H9 (cell line): Measurements from ENCODE around the gene RPS15. TPM values are rescaled to one million over a fixed set of nuclear protein-coding genes. Genes with fewer than 3 reads are reported as not detected.

Source experiments
- DNase-seq: peaks from one replicate; pipeline ENCODE4 v3.0.0-alpha.2; 2017
- H2AFZ ChIP-seq: one replicate; pipeline ENCODE4 v1.6.1; 2013; ENCODE audit warnings: mild to moderate bottlenecking, low read length, control low read depth, moderate library complexity
- H2AK5ac ChIP-seq: 2 replicates; pipeline ENCODE4 v1.6.1; 2013; ENCODE audit warnings: low read length, control low read depth, mixed read lengths; ENCODE audit not compliant: insufficient read length
- H2BK120ac ChIP-seq: one replicate; pipeline ENCODE4 v1.6.1; 2013; ENCODE audit warnings: low read depth, mild to moderate bottlenecking, low read length, control low read depth, inconsistent platforms; ENCODE audit not compliant: poor library complexity, severe bottlenecking
- H2BK12ac ChIP-seq: 2 replicates; pipeline ENCODE4 v1.6.1; 2013; ENCODE audit warnings: low read length, control low read depth, mixed read lengths, low read depth; ENCODE audit not compliant: insufficient read length
- H2BK15ac ChIP-seq: 2 replicates; pipeline ENCODE4 v1.6.1; 2013; ENCODE audit warnings: low read depth, low read length, control low read depth
- H2BK20ac ChIP-seq: one replicate; pipeline ENCODE4 v1.6.1; 2013; ENCODE audit warnings: low read depth, mild to moderate bottlenecking, low read length, control low read depth, inconsistent platforms; ENCODE audit not compliant: poor library complexity, severe bottlenecking
- H2BK5ac ChIP-seq: 2 replicates; pipeline ENCODE4 v1.6.1; 2013; ENCODE audit warnings: low read length, control low read depth, mixed read lengths; ENCODE audit not compliant: insufficient read length
- H3K14ac ChIP-seq: 2 replicates; pipeline ENCODE4 v1.6.1; 2013; ENCODE audit warnings: low read length, control low read depth; ENCODE audit not compliant: insufficient read depth
- H3K18ac ChIP-seq: 2 replicates; pipeline ENCODE4 v1.6.1; 2013; ENCODE audit warnings: low read depth, mild to moderate bottlenecking, mixed read lengths, low read length, control low read depth; ENCODE audit not compliant: insufficient read length
- H3K23ac ChIP-seq: 2 replicates; pipeline ENCODE4 v1.6.1; 2013; ENCODE audit warnings: low read length, control low read depth, mixed read lengths, low read depth; ENCODE audit not compliant: insufficient read length
- H3K23me2 ChIP-seq: 2 replicates; pipeline ENCODE4 v1.6.1; 2013; ENCODE audit warnings: low read depth, mild to moderate bottlenecking, mixed read lengths, low read length, control low read depth; ENCODE audit not compliant: insufficient read length, poor library complexity, severe bottlenecking
- H3K27ac ChIP-seq: 2 replicates; pipeline ENCODE4 v1.5.1; 2013; ENCODE audit warnings: low read length, control low read depth, mixed read lengths, low read depth; ENCODE audit not compliant: insufficient read length
- H3K27me3 ChIP-seq: 2 replicates; pipeline ENCODE4 v1.6.1; 2013; ENCODE audit warnings: low read length, control low read depth, inconsistent platforms; ENCODE audit not compliant: insufficient read depth
- H3K4ac ChIP-seq: 2 replicates; pipeline ENCODE4 v1.6.1; 2013; ENCODE audit warnings: low read depth, mild to moderate bottlenecking, control low read depth, inconsistent platforms, low read length, moderate library complexity
- H3K4me1 ChIP-seq: 2 replicates; pipeline ENCODE4 v1.6.1; 2013; ENCODE audit warnings: low read length, control low read depth, inconsistent platforms; ENCODE audit not compliant: insufficient read depth
- H3K4me2 ChIP-seq: 2 replicates; pipeline ENCODE4 v1.6.1; 2013; ENCODE audit warnings: low read length, control low read depth, mixed read lengths; ENCODE audit not compliant: insufficient read length, insufficient read depth
- H3K56ac ChIP-seq: 2 replicates; pipeline ENCODE4 v1.6.1; 2013; ENCODE audit warnings: low read depth, mild to moderate bottlenecking, mixed read lengths, low read length, control low read depth; ENCODE audit not compliant: insufficient read length
- H3K79me1 ChIP-seq: 2 replicates; pipeline ENCODE4 v1.6.1; 2013; ENCODE audit warnings: low read depth, mild to moderate bottlenecking, moderate library complexity, low read length, control low read depth, inconsistent platforms; ENCODE audit not compliant: insufficient read depth, poor library complexity, severe bottlenecking
- H3K79me2 ChIP-seq: 2 replicates; pipeline ENCODE4 v1.6.1; 2013; ENCODE audit warnings: low read length, control low read depth, inconsistent platforms; ENCODE audit not compliant: insufficient read depth
- H3K9ac ChIP-seq: 2 replicates; pipeline ENCODE4 v1.6.1; 2013; ENCODE audit warnings: low read length, control low read depth, mixed read lengths; ENCODE audit not compliant: insufficient read length; ENCODE audit errors: extremely low read depth
- H3K9me3 ChIP-seq: one replicate; pipeline ENCODE4 v1.6.1; 2013; ENCODE audit warnings: low read depth, low read length, inconsistent platforms; ENCODE audit not compliant: control insufficient read depth
- H3T11ph ChIP-seq: one replicate; pipeline ENCODE4 v1.6.1; 2013; ENCODE audit warnings: mild to moderate bottlenecking, low read length, control low read depth, inconsistent platforms
- H4K20me1 ChIP-seq: one replicate; pipeline ENCODE4 v1.6.1; 2013; ENCODE audit not compliant: control insufficient read depth, insufficient read length, insufficient read depth
- H4K5ac ChIP-seq: 2 replicates; pipeline ENCODE4 v1.6.1; 2013; ENCODE audit warnings: low read depth, mild to moderate bottlenecking, mixed read lengths, low read length, control low read depth; ENCODE audit not compliant: insufficient read length
- H4K8ac ChIP-seq: replicated peaks from 2 replicates; pipeline ENCODE4 v1.6.1; 2013; ENCODE audit warnings: low read length, control low read depth, mixed read lengths, low read depth; ENCODE audit not compliant: insufficient read length
- H4K91ac ChIP-seq: 2 replicates; pipeline ENCODE4 v1.6.1; 2013; ENCODE audit warnings: low read depth, mild to moderate bottlenecking, moderate library complexity, mixed read lengths, low read length, control low read depth; ENCODE audit not compliant: insufficient read length
- H3K27ac Mint-ChIP-seq, 3 experiments: 2 replicates in 2 of 3; 3 replicates in 1 of 3; pipeline ENCODE4 v1.8.0; 2020 to 2021; ENCODE audit warnings: mixed read lengths in 3 of 3, mild to moderate bottlenecking in 1 of 3, moderate library complexity in 1 of 3
- H3K27me3 Mint-ChIP-seq: 2 replicates; pipeline ENCODE4 v1.8.0; 2021; ENCODE audit warnings: low read depth, mild to moderate bottlenecking, moderate library complexity, mixed read lengths
- H3K36me3 Mint-ChIP-seq, 3 experiments: 2 replicates in 2 of 3; 3 replicates in 1 of 3; pipeline ENCODE4 v1.8.0; 2020 to 2021; ENCODE audit warnings: low read depth in 3 of 3, mixed read lengths in 3 of 3; ENCODE audit not compliant: insufficient read depth in 1 of 3
- H3K4me1 Mint-ChIP-seq, 2 experiments: 2 replicates each; pipeline ENCODE4 v1.8.0; 2020; ENCODE audit warnings: mixed read lengths in 2 of 2
- H3K4me3 Mint-ChIP-seq, 2 experiments: 2 replicates in 1 of 2; 3 replicates in 1 of 2; pipeline ENCODE4 v1.8.0; 2020 to 2021; ENCODE audit warnings: mild to moderate bottlenecking in 2 of 2, mixed read lengths in 2 of 2, moderate library complexity in 1 of 2
- H3K9me3 Mint-ChIP-seq, 2 experiments: 2 replicates in 1 of 2; 3 replicates in 1 of 2; pipeline ENCODE4 v1.8.0; 2020; ENCODE audit warnings: mild to moderate bottlenecking in 2 of 2, mixed read lengths in 2 of 2, moderate library complexity in 1 of 2
- WGBS: extraction: QIAGEN DNeasy Blood & Tissue Kit; methylation state at CpG from one replicate; pipeline ENCODE4 v1.1.7; 2013; ENCODE audit warnings: missing lambda C conversion rate, low lambda C conversion rate, mixed read lengths; ENCODE audit not compliant: insufficient read length; ENCODE audit errors: extremely low coverage; 5-methylcytosine and 5-hydroxymethylcytosine counted together
- total RNA-seq: library from RNA; stranded (reverse); gene quantifications from 2 replicates; pipeline ENCODE4 v1.2.1, GENCODE V29; 2021
- TF ChIP-seq, protein P1 (sequence below): fragments of 200-600 bp; sonication (generic); conservative IDR thresholded peaks from 3 replicates; pipeline ENCODE4 v1.8.0; 2021; ENCODE audit warnings: antibody characterized with exemption, mild to moderate bottlenecking

The RPS15 gene
- total RNA-seq, 1 experiment from 2014 or later = 1,628 TPM

DNA sequence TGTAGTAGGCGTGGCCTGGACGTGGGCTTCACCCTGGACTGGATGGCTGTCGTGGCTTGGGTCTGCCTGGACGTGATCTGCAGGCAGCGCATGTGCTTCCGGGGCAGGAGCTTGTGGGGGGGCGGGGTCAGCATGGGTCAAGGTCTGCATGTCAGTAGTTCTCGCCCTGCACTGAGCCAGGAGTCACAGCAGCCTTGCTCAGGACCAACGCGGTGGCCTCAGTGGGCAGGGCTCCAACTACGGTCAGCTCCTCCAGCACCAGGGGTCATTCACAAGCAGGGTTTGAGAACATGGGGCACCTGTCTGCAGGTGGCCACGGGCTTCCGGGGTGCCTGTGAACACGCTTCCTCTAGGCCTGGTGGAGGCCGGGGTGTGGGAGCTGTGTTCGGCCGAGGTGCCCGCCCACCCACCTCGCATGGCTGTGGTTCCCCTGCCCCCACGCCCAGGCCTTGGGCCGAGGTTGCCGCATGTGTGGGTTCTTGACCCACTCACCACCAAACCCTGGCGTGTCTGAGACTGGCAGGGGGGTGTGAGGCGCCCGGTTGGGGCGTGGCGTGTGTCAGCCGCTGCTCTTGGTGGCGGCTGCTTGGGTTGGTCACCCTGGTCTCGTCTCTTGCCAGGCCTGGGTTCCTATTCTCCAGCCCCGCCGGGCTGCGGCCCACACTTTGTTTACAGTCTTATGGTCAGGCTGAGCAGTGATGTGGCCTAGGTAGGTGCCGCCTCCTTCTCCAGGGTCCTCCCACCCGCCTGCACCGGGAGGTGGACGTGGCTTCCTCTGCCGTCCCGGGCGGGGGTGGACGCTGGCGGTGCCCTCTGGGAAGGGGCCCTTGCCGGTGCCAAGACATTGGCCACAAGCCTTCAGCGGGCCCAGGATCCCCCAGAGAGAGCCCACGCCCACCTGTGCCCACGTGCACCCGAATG is 4.8 kb upstream of the RPS15 start:
- Histone ChIP-seq H2BK5ac (no peak overlapping the region), H2BK12ac (no peak overlapping the region), H2BK20ac (no peak overlapping the region), H3K4me2 (no peak overlapping the region), H3T11ph (no peak overlapping the region), H3K23ac (no peak overlapping the region), H3K27ac (no peak overlapping the region), H3K18ac (no peak overlapping the region), H4K20me1 (no peaks in the 10 kb centered on the region), H2BK15ac (no peak overlapping the region), H3K9ac (no peak overlapping the region), H3K4me1 (no peaks in the 10 kb centered on the region), H4K5ac (no peak overlapping the region), H3K79me2 (peaks cover under 1% of the 10 kb centered on the region; the same call in 1 of the 2 replicates), H3K27me3 (no peaks in the 10 kb centered on the region), H2AFZ (no peak overlapping the region), H2BK120ac (no peak overlapping the region), H4K8ac (no peak overlapping the region), H3K56ac (no peak overlapping the region), H4K91ac (no peak overlapping the region), H2AK5ac (no peak overlapping the region), H3K14ac (no peak overlapping the region), H3K79me1 (no peaks in the 10 kb centered on the region), H3K9me3 (no peaks in the 10 kb centered on the region), H3K4ac (no peak overlapping the region), H3K23me2 (no peaks in the 10 kb centered on the region)
- TF ChIP-seq, protein P1, sequence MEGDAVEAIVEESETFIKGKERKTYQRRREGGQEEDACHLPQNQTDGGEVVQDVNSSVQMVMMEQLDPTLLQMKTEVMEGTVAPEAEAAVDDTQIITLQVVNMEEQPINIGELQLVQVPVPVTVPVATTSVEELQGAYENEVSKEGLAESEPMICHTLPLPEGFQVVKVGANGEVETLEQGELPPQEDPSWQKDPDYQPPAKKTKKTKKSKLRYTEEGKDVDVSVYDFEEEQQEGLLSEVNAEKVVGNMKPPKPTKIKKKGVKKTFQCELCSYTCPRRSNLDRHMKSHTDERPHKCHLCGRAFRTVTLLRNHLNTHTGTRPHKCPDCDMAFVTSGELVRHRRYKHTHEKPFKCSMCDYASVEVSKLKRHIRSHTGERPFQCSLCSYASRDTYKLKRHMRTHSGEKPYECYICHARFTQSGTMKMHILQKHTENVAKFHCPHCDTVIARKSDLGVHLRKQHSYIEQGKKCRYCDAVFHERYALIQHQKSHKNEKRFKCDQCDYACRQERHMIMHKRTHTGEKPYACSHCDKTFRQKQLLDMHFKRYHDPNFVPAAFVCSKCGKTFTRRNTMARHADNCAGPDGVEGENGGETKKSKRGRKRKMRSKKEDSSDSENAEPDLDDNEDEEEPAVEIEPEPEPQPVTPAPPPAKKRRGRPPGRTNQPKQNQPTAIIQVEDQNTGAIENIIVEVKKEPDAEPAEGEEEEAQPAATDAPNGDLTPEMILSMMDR = no peak
- H3K9me3 Mint-ChIP-seq = no peaks in the 10 kb centered on the region
- H3K4me1 Mint-ChIP-seq = no peaks in the 10 kb centered on the region; a peak in 2 of 4 replicates
- peak overlapping the region in 1 of 3 experiments; percentile 94; a peak in 2 of 7 replicates for H3K27ac Mint-ChIP-seq
- peaks cover 17 to 54% (median 40%) of the 10 kb centered on the region in 3 experiments; a peak in 6 of 7 replicates for H3K36me3 Mint-ChIP-seq
- H3K4me3 Mint-ChIP-seq = no peak overlapping the region; a peak in 1 of 5 replicates
- no peaks in the 10 kb centered on the region; the same call in 1 of the 2 replicates for H3K27me3 Mint-ChIP-seq
- DNase-seq = no peak
- no CpG with 5 or more reads among the region's 47 CpGs for WGBS
